ENCODE data around the gene PCDH9. TPM values are rescaled to one million over a fixed set of nuclear protein-coding genes. Genes with fewer than 3 reads are reported as not detected.

Gene PCDH9
- total and polyA plus RNA-seq, 2 of the 13 experiments (the other 11 are each of a cell fraction or from before 2014, with no cell fraction given), result 0.09 TPM; not detected in 1

DNA sequence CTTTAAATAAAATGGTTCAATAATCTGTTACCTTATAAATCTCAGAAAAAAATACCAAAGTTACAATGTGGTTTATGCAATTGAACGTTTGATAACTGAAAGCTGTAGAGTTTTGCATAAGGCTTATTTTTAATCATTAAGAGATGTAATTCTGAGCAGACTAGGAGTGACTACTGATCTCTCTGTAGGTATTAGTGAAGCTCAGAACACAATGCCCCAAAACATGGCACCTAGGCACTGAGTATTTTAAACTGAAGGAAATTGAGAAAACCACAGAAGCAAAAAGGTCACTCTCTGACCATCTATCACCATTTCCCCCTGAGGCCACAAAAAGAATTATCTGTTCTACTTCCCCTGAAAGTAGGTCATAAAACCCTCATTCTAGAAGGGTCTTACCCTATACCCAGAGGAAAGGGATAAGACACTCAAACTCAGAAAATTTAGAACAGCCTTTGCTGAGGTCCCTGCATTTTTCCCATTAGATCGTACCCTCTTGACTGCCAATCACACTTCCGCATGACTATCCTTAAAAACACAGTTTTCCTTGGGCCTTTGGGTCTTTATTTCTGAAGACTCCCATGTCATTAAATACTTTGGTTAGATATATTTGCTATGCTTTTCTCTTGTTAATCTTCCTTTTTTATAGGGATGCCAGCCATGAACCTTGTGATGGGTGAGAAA is 158.1 kb downstream of the PCDH9 start:
- DNase-seq (ENCODE audit: low spot score) (no peak), FAIRE-seq (no peak), ATAC-seq (no peak)
- TF ChIP-seq TBL1XR1 (IDR thresholded peaks at IDR 0.05; ENCODE audit: borderline replicate concordance, low read length, partially characterized antibody) (no peak), RFXANK (CRISPR knock-in tag; IDR thresholded peaks at IDR 0.05) (no peak), ZFP37 (CRISPR knock-in tag; IDR thresholded peaks at IDR 0.05; ENCODE audit: borderline replicate concordance) (no peak)
- TF ChIP-seq, protein P1, sequence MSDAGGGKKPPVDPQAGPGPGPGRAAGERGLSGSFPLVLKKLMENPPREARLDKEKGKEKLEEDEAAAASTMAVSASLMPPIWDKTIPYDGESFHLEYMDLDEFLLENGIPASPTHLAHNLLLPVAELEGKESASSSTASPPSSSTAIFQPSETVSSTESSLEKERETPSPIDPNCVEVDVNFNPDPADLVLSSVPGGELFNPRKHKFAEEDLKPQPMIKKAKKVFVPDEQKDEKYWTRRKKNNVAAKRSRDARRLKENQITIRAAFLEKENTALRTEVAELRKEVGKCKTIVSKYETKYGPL (CRISPR knock-in tag; IDR thresholded peaks at IDR 0.05), result no peak
- TF ChIP-seq, protein P2, sequence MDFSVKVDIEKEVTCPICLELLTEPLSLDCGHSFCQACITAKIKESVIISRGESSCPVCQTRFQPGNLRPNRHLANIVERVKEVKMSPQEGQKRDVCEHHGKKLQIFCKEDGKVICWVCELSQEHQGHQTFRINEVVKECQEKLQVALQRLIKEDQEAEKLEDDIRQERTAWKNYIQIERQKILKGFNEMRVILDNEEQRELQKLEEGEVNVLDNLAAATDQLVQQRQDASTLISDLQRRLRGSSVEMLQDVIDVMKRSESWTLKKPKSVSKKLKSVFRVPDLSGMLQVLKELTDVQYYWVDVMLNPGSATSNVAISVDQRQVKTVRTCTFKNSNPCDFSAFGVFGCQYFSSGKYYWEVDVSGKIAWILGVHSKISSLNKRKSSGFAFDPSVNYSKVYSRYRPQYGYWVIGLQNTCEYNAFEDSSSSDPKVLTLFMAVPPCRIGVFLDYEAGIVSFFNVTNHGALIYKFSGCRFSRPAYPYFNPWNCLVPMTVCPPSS (IDR thresholded peaks at IDR 0.05), result no peak
- ChIA-PET CTCF (ENCODE audit: low intra/inter-chr PET ratio, low total read pairs) (no interaction called here), POLR2A (no interaction called here)
- 64% methylated on average over 3 of the region's 3 CpGs for WGBS (ENCODE audit: low lambda C conversion rate)
- intact Hi-C loops (cut with micrococcal nuclease; ENCODE audit: unreplicated experiment), result no loop called here
- Histone ChIP-seq H3K4me1 (ENCODE audit: insufficient read depth, low read length) (no peaks in the 10 kb centered on the region), H3K4me3 (replicated peaks in 1 of 3; ENCODE audit: insufficient read depth in 1 of 3, low read depth in 2 of 3, low read length in 3 of 3) (no peak overlapping the region), H3K36me3 (replicated peaks in 1 of 2; ENCODE audit: control insufficient read depth in 1 of 2, insufficient read depth in 2 of 2, low read length in 2 of 2) (no peaks in the 10 kb centered on the region), H3K27ac (ENCODE audit: extremely low read length, insufficient read depth, low read length) (no peak overlapping the region), H3K4me2 (ENCODE audit: low read depth, low read length) (no peak overlapping the region), H2AFZ (ENCODE audit: low read length) (no peak overlapping the region), H4K20me1 (ENCODE audit: insufficient read depth, low read length) (no peaks in the 10 kb centered on the region), H3K79me2 (ENCODE audit: insufficient read depth, low read length) (no peaks in the 10 kb centered on the region), H3K9ac (ENCODE audit: insufficient read depth, low read depth, low read length) (no peak overlapping the region), H3K27me3 (ENCODE audit: control insufficient read depth in 1 of 2, insufficient read depth in 2 of 2, low read length in 2 of 2) (no peaks in the 10 kb centered on the region; a peak in 1 of 5 replicates), H3K9me3 (ENCODE audit: low read length) (no peaks in the 10 kb centered on the region)
- in situ Hi-C loops (cut with HindIII; ENCODE audit: extremely low pct_ligation_motif_present, low pct_unique_long_range_greater_than_20kb), result no loop called here
- BruUV-seq (replicated peaks), result no TSS peak

DNA sequence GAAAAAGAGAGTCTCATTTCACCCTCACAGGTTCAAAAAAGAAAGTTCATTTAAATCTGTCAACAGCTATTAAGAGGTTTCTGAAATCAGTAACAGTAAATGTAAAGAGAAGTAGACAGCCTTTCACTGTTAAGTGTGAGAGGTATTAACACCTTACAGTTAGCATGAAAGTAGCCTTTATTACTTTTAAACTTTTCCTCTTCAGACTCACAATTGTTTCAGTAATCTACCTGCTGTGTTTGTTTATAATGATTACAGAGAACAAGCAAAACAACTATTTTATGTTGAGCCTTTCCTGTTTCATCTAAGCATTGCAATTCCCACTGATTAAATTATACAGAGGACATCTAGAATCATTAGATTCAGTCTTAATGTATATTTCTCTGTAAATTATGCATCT is 159.8 kb downstream of the PCDH9 start:
- CTCF ChIA-PET (ENCODE audit: low intra/inter-chr PET ratio, low total read pairs), result no interaction called here
- Histone ChIP-seq H3K9ac (ENCODE audit: insufficient read depth, low read depth, low read length) (no peak overlapping the region), H3K4me1 (ENCODE audit: insufficient read depth, low read length) (no peaks in the 10 kb centered on the region), H3K4me2 (ENCODE audit: low read depth, low read length) (no peak overlapping the region), H2AFZ (ENCODE audit: low read length) (no peak overlapping the region), H3K27ac (ENCODE audit: extremely low read length, insufficient read depth, low read length) (no peak overlapping the region), H4K20me1 (ENCODE audit: insufficient read depth, low read length) (no peaks in the 10 kb centered on the region), H3K36me3 (replicated peaks in 1 of 2; ENCODE audit: control insufficient read depth in 1 of 2, insufficient read depth in 2 of 2, low read length in 2 of 2) (no peaks in the 10 kb centered on the region), H3K9me3 (ENCODE audit: low read length) (no peaks in the 10 kb centered on the region), H3K27me3 (ENCODE audit: control insufficient read depth in 1 of 2, insufficient read depth in 2 of 2, low read length in 2 of 2) (no peaks in the 10 kb centered on the region; a peak in 1 of 5 replicates), H3K79me2 (ENCODE audit: insufficient read depth, low read length) (no peaks in the 10 kb centered on the region), H3K4me3 (replicated peaks in 1 of 3; ENCODE audit: insufficient read depth in 1 of 3, low read depth in 2 of 3, low read length in 3 of 3) (no peak overlapping the region)
- DNase-seq (ENCODE audit: low spot score) (no peak), FAIRE-seq (no peak), ATAC-seq (no peak)
- BruUV-seq (replicated peaks), result no TSS peak
- POLR2A ChIA-PET, result no interaction called here
- intact Hi-C loops (cut with micrococcal nuclease; ENCODE audit: unreplicated experiment), result no loop called here
- in situ Hi-C loops (cut with HindIII; ENCODE audit: extremely low pct_ligation_motif_present, low pct_unique_long_range_greater_than_20kb), result no loop called here
- TF ChIP-seq NR1H2 (CRISPR knock-in tag; IDR thresholded peaks at IDR 0.05; ENCODE audit: borderline replicate concordance, low read depth), result no peak
- no peak for TF ChIP-seq NFE2L1 (CRISPR knock-in tag; IDR thresholded peaks at IDR 0.05; ENCODE audit: borderline replicate concordance)
- TF ChIP-seq MZF1 (CRISPR knock-in tag; IDR thresholded peaks at IDR 0.05; ENCODE audit: borderline replicate concordance), result no peak
- TF ChIP-seq, protein P3, sequence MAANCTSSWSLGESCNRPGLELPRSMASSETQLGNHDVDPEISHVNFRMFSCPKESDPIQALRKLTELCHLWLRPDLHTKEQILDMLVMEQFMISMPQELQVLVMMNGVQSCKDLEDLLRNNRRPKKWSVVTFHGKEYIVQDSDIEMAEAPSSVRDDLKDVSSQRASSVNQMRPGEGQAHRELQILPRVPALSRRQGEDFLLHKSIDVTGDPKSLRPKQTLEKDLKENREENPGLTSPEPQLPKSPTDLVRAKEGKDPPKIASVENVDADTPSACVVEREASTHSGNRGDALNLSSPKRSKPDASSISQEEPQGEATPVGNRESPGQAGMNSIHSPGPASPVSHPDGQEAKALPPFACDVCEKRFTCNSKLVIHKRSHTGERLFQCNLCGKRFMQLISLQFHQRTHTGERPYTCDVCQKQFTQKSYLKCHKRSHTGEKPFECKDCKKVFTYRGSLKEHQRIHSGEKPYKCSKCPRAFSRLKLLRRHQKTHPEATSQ (CRISPR knock-in tag; IDR thresholded peaks at IDR 0.05; ENCODE audit: borderline replicate concordance), result no peak
- no peak for TF ChIP-seq DNMT1 (CRISPR knock-in tag; IDR thresholded peaks at IDR 0.05)
- TF ChIP-seq ETV5 (CRISPR knock-in tag; IDR thresholded peaks at IDR 0.05; ENCODE audit: borderline replicate concordance), result no peak
- TF ChIP-seq, protein P4, sequence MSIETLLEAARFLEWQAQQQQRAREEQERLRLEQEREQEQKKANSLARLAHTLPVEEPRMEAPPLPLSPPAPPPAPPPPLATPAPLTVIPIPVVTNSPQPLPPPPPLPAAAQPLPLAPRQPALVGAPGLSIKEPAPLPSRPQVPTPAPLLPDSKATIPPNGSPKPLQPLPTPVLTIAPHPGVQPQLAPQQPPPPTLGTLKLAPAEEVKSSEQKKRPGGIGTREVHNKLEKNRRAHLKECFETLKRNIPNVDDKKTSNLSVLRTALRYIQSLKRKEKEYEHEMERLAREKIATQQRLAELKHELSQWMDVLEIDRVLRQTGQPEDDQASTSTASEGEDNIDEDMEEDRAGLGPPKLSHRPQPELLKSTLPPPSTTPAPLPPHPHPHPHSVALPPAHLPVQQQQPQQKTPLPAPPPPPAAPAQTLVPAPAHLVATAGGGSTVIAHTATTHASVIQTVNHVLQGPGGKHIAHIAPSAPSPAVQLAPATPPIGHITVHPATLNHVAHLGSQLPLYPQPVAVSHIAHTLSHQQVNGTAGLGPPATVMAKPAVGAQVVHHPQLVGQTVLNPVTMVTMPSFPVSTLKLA (IDR thresholded peaks at IDR 0.05), result no peak
- TF ChIP-seq ZNF234 (CRISPR knock-in tag; conservative IDR thresholded peaks at IDR 0.05), result no peak
